Osteocyte (in vitro differentiated cells): Measurements from ENCODE around the gene DSE. TPM values are rescaled to one million over a fixed set of nuclear protein-coding genes. Genes with fewer than 3 reads are reported as not detected.
A peak's percentile ranks its signal among the peaks of the same experiment; 100 is the strongest.

ENCODE experiments used
- DNase-seq: peaks from one replicate; pipeline ENCODE4 v3.0.0; 2021; ENCODE audit warnings: mixed read lengths; ENCODE audit not compliant: unreplicated experiment; ENCODE audit errors: extremely low spot score
- H3K27ac Mint-ChIP-seq: one replicate; pipeline ENCODE4 v1.8.0; 2021; ENCODE audit warnings: mild to moderate bottlenecking, mixed read lengths; ENCODE audit not compliant: unreplicated experiment
- H3K27me3 Mint-ChIP-seq: one replicate; pipeline ENCODE4 v1.8.0; 2021; ENCODE audit warnings: mixed read lengths; ENCODE audit not compliant: unreplicated experiment
- H3K36me3 Mint-ChIP-seq: one replicate; pipeline ENCODE4 v1.8.0; 2021; ENCODE audit warnings: mixed read lengths; ENCODE audit not compliant: unreplicated experiment
- H3K4me1 Mint-ChIP-seq: one replicate; pipeline ENCODE4 v1.8.0; 2021; ENCODE audit warnings: mixed read lengths; ENCODE audit not compliant: unreplicated experiment
- H3K4me3 Mint-ChIP-seq: one replicate; pipeline ENCODE4 v1.8.0; 2021; ENCODE audit warnings: mild to moderate bottlenecking, moderate library complexity, mixed read lengths; ENCODE audit not compliant: unreplicated experiment
- H3K9me3 Mint-ChIP-seq: one replicate; pipeline ENCODE4 v1.8.0; 2021; ENCODE audit warnings: mixed read lengths; ENCODE audit not compliant: unreplicated experiment
- total RNA-seq: library from RNA; stranded (reverse); gene quantifications from 2 replicates; pipeline ENCODE4 v1.2.1, GENCODE V29; 2021
- TF ChIP-seq, protein P1 (sequence below): fragments of 200-600 bp; sonication (generic); IDR thresholded peaks from 2 replicates; pipeline ENCODE4 v1.5.0; 2021; ENCODE audit warnings: antibody characterized with exemption, mild to moderate bottlenecking, moderate library complexity

Gene DSE
- total RNA-seq, 1 donor from 2014 or later, result 67.1 TPM

- H3K4me3 Mint-ChIP-seq, result no peak overlapping the region
- no peaks in the 10 kb centered on the region for H3K27me3 Mint-ChIP-seq
- no peaks in the 10 kb centered on the region for H3K9me3 Mint-ChIP-seq
- peak overlapping the region; percentile 34 for H3K27ac Mint-ChIP-seq
- TF ChIP-seq, protein P1, sequence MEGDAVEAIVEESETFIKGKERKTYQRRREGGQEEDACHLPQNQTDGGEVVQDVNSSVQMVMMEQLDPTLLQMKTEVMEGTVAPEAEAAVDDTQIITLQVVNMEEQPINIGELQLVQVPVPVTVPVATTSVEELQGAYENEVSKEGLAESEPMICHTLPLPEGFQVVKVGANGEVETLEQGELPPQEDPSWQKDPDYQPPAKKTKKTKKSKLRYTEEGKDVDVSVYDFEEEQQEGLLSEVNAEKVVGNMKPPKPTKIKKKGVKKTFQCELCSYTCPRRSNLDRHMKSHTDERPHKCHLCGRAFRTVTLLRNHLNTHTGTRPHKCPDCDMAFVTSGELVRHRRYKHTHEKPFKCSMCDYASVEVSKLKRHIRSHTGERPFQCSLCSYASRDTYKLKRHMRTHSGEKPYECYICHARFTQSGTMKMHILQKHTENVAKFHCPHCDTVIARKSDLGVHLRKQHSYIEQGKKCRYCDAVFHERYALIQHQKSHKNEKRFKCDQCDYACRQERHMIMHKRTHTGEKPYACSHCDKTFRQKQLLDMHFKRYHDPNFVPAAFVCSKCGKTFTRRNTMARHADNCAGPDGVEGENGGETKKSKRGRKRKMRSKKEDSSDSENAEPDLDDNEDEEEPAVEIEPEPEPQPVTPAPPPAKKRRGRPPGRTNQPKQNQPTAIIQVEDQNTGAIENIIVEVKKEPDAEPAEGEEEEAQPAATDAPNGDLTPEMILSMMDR, result no peak
- H3K4me1 Mint-ChIP-seq, result peaks cover 80% of the 10 kb centered on the region
- H3K36me3 Mint-ChIP-seq, result peaks cover 3% of the 10 kb centered on the region
- no peak for DNase-seq
Observed at GRCh38 chr6:116390581-116390980, 19.8 kb downstream of the DSE start.

GRCh38 chr6:116392132-116393013 lies 21.6 kb downstream of the DSE start:
- Mint-ChIP-seq H3K27ac (no peak overlapping the region), H3K9me3 (no peaks in the 10 kb centered on the region), H3K4me1 (peaks cover 80% of the 10 kb centered on the region), H3K36me3 (peaks cover 3% of the 10 kb centered on the region), H3K4me3 (no peak overlapping the region), H3K27me3 (no peaks in the 10 kb centered on the region)
- no peak for DNase-seq
- TF ChIP-seq, protein P1, result no peak

- DNase-seq, result no peak
- H3K4me1 Mint-ChIP-seq, result peaks cover 84% of the 10 kb centered on the region
- no peaks in the 10 kb centered on the region for H3K27me3 Mint-ChIP-seq
- no peak overlapping the region for H3K4me3 Mint-ChIP-seq
- H3K27ac Mint-ChIP-seq, result peak overlapping the region; percentile 7
- H3K9me3 Mint-ChIP-seq, result no peaks in the 10 kb centered on the region
- TF ChIP-seq, protein P1, result peak; percentile 47
- H3K36me3 Mint-ChIP-seq, result peaks cover 3% of the 10 kb centered on the region
Observed at GRCh38 chr6:116393430-116393829, 22.7 kb downstream of the DSE start.

GRCh38 chr6:116395647-116396046 lies 24.9 kb downstream of the DSE start:
- Mint-ChIP-seq H3K36me3 (peaks cover 3% of the 10 kb centered on the region), H3K4me1 (peaks cover 88% of the 10 kb centered on the region), H3K27me3 (no peaks in the 10 kb centered on the region), H3K27ac (peak overlapping the region; percentile 92), H3K4me3 (no peak overlapping the region), H3K9me3 (no peaks in the 10 kb centered on the region)
- no peak for DNase-seq
- TF ChIP-seq, protein P1, result no peak

DNA sequence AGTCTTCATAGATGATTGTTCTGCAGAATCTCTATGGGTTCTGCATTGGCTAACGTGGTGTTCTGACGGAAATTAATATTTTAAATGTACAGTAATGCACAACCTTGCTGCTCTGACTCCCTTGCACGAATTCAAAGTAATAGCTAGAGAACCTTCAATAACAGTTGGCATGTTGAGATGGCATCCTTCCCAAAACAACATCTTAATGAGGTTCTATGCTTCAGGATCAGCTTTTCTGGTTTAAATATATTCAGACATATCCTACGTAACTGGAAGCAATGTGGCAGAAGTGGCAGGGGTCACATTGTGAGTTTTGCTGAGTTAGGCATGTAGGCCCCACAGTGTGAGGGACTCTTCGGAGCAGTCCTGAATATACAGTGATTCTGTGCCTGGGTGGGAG lies 25.7 kb downstream of the DSE start:
- peaks cover 85% of the 10 kb centered on the region for H3K4me1 Mint-ChIP-seq
- peak overlapping the region; percentile 42 for H3K4me3 Mint-ChIP-seq

More for the DNA sequence above, 25.7 kb downstream of the DSE start:
- peaks cover 3% of the 10 kb centered on the region for H3K36me3 Mint-ChIP-seq
- no peaks in the 10 kb centered on the region for H3K27me3 Mint-ChIP-seq
- peak overlapping the region; percentile 92 for H3K27ac Mint-ChIP-seq
- DNase-seq, result no peak
- H3K9me3 Mint-ChIP-seq, result no peaks in the 10 kb centered on the region
- TF ChIP-seq, protein P1, result no peak
